IgD-negative memory B cell (primary cell): ENCODE measurements around the gene CDS2. TPM values are rescaled to one million over a fixed set of nuclear protein-coding genes. Genes with fewer than 3 reads are reported as not detected.
A peak's percentile ranks its signal among the peaks of the same experiment; 100 is the strongest.

Source experiments
- H3K27ac Mint-ChIP-seq, 3 donors: one replicate each; pipeline ENCODE4 v1.8.0; 2020 to 2022; ENCODE audit warnings: mild to moderate bottlenecking in 3 of 3, mixed read lengths in 3 of 3, moderate library complexity in 1 of 3
- H3K27me3 Mint-ChIP-seq: one replicate; pipeline ENCODE4 v1.8.0; 2021; ENCODE audit warnings: mixed read lengths
- H3K36me3 Mint-ChIP-seq: one replicate; pipeline ENCODE4 v1.8.0; 2020; ENCODE audit warnings: mild to moderate bottlenecking, mixed read lengths
- H3K4me1 Mint-ChIP-seq, 3 donors: one replicate each; pipeline ENCODE4 v1.8.0; 2020 to 2022; ENCODE audit warnings: mixed read lengths in 3 of 3, mild to moderate bottlenecking in 1 of 3
- H3K4me3 Mint-ChIP-seq, 4 donors: one replicate each; pipeline ENCODE4 v1.8.0; 2020 to 2022; ENCODE audit warnings: mild to moderate bottlenecking in 4 of 4, mixed read lengths in 4 of 4, moderate library complexity in 3 of 4
- H3K9me3 Mint-ChIP-seq, 3 donors: one replicate each; pipeline ENCODE4 v1.8.0; 2020 to 2021; ENCODE audit warnings: mixed read lengths in 3 of 3, mild to moderate bottlenecking in 1 of 3
- polyA plus RNA-seq: library from polyadenylated mRNA; unstranded; fragments of 300-500 nt; fragmentation: Illumina TruSeq; gene quantifications from one replicate; pipeline ENCODE4 v1.2.3, GENCODE V29; 2021

The CDS2 gene
- polyA plus RNA-seq, 1 donor from 2014 or later: 42.3 TPM

- peaks cover 6% of the 10 kb centered on the region for H3K36me3 Mint-ChIP-seq
- H3K27me3 Mint-ChIP-seq: no peaks in the 10 kb centered on the region
- H3K4me3 Mint-ChIP-seq: no peak overlapping the region
- H3K27ac Mint-ChIP-seq: no peak overlapping the region
- H3K4me1 Mint-ChIP-seq: peaks cover 27 to 40% (median 36%) of the 10 kb centered on the region in 3 donors
- peaks cover 0 to 1% (median 0%) of the 10 kb centered on the region in 3 donors for H3K9me3 Mint-ChIP-seq
Observed at GRCh38 chr20:5153612-5154542, 27.1 kb downstream of the CDS2 start.

- Mint-ChIP-seq H3K27ac (no peak overlapping the region), H3K27me3 (no peaks in the 10 kb centered on the region), H3K4me3 (no peak overlapping the region), H3K9me3 (peaks cover 0 to 1% (median 0%) of the 10 kb centered on the region in 3 donors), H3K4me1 (peaks cover 26 to 40% (median 33%) of the 10 kb centered on the region in 3 donors), H3K36me3 (peaks cover 6% of the 10 kb centered on the region)
Observed at GRCh38 chr20:5154543-5154925, 27.7 kb downstream of the CDS2 start.

- H3K36me3 Mint-ChIP-seq: peaks cover 6% of the 10 kb centered on the region
- no peak overlapping the region for H3K27ac Mint-ChIP-seq
- H3K9me3 Mint-ChIP-seq: peaks cover 0 to 1% (median 0%) of the 10 kb centered on the region in 3 donors
- no peak overlapping the region for H3K4me3 Mint-ChIP-seq
- peaks cover 26 to 42% (median 33%) of the 10 kb centered on the region in 3 donors for H3K4me1 Mint-ChIP-seq
- no peaks in the 10 kb centered on the region for H3K27me3 Mint-ChIP-seq
Observed at GRCh38 chr20:5155404-5155803, 28.6 kb downstream of the CDS2 start.

- H3K4me1 Mint-ChIP-seq: peaks cover 36 to 48% (median 47%) of the 10 kb centered on the region in 3 donors
- H3K4me3 Mint-ChIP-seq: no peak overlapping the region
- peaks cover 7% of the 10 kb centered on the region for H3K36me3 Mint-ChIP-seq
- H3K27ac Mint-ChIP-seq: peak overlapping the region in 1 of 3 donors; percentile 44
- no peaks in the 10 kb centered on the region for H3K27me3 Mint-ChIP-seq
- H3K9me3 Mint-ChIP-seq: peaks cover 0 to 1% (median 0%) of the 10 kb centered on the region in 3 donors
Observed at GRCh38 chr20:5156675-5157448, 30.1 kb downstream of the CDS2 start.

GRCh38 chr20:5159928-5160327 lies 33.1 kb downstream of the CDS2 start:
- Mint-ChIP-seq H3K36me3 (peaks cover 7% of the 10 kb centered on the region), H3K27ac (no peak overlapping the region), H3K9me3 (no peaks in the 10 kb centered on the region), H3K4me1 (peaks cover 35 to 56% (median 51%) of the 10 kb centered on the region in 3 donors), H3K27me3 (no peaks in the 10 kb centered on the region), H3K4me3 (peak overlapping the region in 2 of 4 donors; percentile 14 to 33)

- no peak overlapping the region for H3K4me3 Mint-ChIP-seq
- no peaks in the 10 kb centered on the region for H3K27me3 Mint-ChIP-seq
- H3K27ac Mint-ChIP-seq: no peak overlapping the region
- peaks cover 7% of the 10 kb centered on the region for H3K36me3 Mint-ChIP-seq
- no peaks in the 10 kb centered on the region for H3K9me3 Mint-ChIP-seq
- H3K4me1 Mint-ChIP-seq: peaks cover 36 to 56% (median 51%) of the 10 kb centered on the region in 3 donors
Observed at GRCh38 chr20:5160882-5161281, 34.1 kb downstream of the CDS2 start.

GRCh38 chr20:5161536-5162164 lies 34.8 kb downstream of the CDS2 start:
- H3K27ac Mint-ChIP-seq: no peak overlapping the region
- no peaks in the 10 kb centered on the region for H3K9me3 Mint-ChIP-seq
- peaks cover 3% of the 10 kb centered on the region for H3K36me3 Mint-ChIP-seq
- H3K4me3 Mint-ChIP-seq: no peak overlapping the region
- H3K27me3 Mint-ChIP-seq: no peaks in the 10 kb centered on the region
- H3K4me1 Mint-ChIP-seq: peaks cover 36 to 57% (median 52%) of the 10 kb centered on the region in 3 donors

- no peaks in the 10 kb centered on the region for H3K9me3 Mint-ChIP-seq
- no peak overlapping the region for H3K4me3 Mint-ChIP-seq
- H3K27me3 Mint-ChIP-seq: peaks cover 1% of the 10 kb centered on the region
- H3K36me3 Mint-ChIP-seq: peaks cover 3% of the 10 kb centered on the region
- H3K4me1 Mint-ChIP-seq: peaks cover 58 to 68% (median 64%) of the 10 kb centered on the region in 3 donors
- no peak overlapping the region for H3K27ac Mint-ChIP-seq
Observed at GRCh38 chr20:5164645-5165625, 38.1 kb downstream of the CDS2 start.

GRCh38 chr20:5168651-5169396 lies 42.0 kb downstream of the CDS2 start:
- H3K4me1 Mint-ChIP-seq: peaks cover 58 to 69% (median 58%) of the 10 kb centered on the region in 3 donors
- H3K9me3 Mint-ChIP-seq: no peaks in the 10 kb centered on the region
- H3K27ac Mint-ChIP-seq: peak overlapping the region in 2 of 3 donors; percentile 77 to 94
- peaks cover 1% of the 10 kb centered on the region for H3K27me3 Mint-ChIP-seq
- peak overlapping the region in 3 of 4 donors; percentile 41 to 92 (median 90) for H3K4me3 Mint-ChIP-seq
- no peaks in the 10 kb centered on the region for H3K36me3 Mint-ChIP-seq

- Mint-ChIP-seq H3K4me1 (peaks cover 50 to 67% (median 52%) of the 10 kb centered on the region in 3 donors), H3K36me3 (peaks cover 1% of the 10 kb centered on the region), H3K4me3 (no peak overlapping the region), H3K27me3 (peaks cover 1% of the 10 kb centered on the region), H3K9me3 (no peaks in the 10 kb centered on the region), H3K27ac (no peak overlapping the region)
Observed at GRCh38 chr20:5170341-5170740, 43.5 kb downstream of the CDS2 start.

- Mint-ChIP-seq H3K27ac (peak overlapping the region in 2 of 3 donors; percentile 1 to 54), H3K4me3 (peak overlapping the region in 2 of 4 donors; percentile 6 to 81), H3K4me1 (peaks cover 43 to 59% (median 45%) of the 10 kb centered on the region in 3 donors), H3K27me3 (peaks cover 1% of the 10 kb centered on the region), H3K9me3 (no peaks in the 10 kb centered on the region), H3K36me3 (peaks cover 1% of the 10 kb centered on the region)
Observed at GRCh38 chr20:5171064-5171789, 44.4 kb downstream of the CDS2 start.

GRCh38 chr20:5171790-5172164 lies 45.0 kb downstream of the CDS2 start:
- H3K4me3 Mint-ChIP-seq: peak overlapping the region in 1 of 4 donors; percentile 6
- H3K36me3 Mint-ChIP-seq: peaks cover 1% of the 10 kb centered on the region
- H3K27ac Mint-ChIP-seq: peak overlapping the region; percentile 1 to 54 (median 4)
- peaks cover 1% of the 10 kb centered on the region for H3K27me3 Mint-ChIP-seq
- peaks cover 39 to 54% (median 41%) of the 10 kb centered on the region in 3 donors for H3K4me1 Mint-ChIP-seq
- H3K9me3 Mint-ChIP-seq: no peaks in the 10 kb centered on the region
